Mesodermal cell (in vitro differentiated cells): Measurements from ENCODE around the gene SLC16A8.
A peak's percentile ranks its signal among the peaks of the same experiment; 100 is the strongest.

Source experiments
- H3K27ac ChIP-seq: 2 replicates; pipeline ENCODE4 v1.7.0; 2013; ENCODE audit warnings: mild to moderate bottlenecking, low read depth, low read length, moderate library complexity; ENCODE audit not compliant: severe bottlenecking
- H3K36me3 ChIP-seq: 2 replicates; pipeline ENCODE4 v1.7.1; 2013; ENCODE audit warnings: mild to moderate bottlenecking, low read length, moderate library complexity; ENCODE audit not compliant: control insufficient read depth, insufficient read depth
- H3K4me1 ChIP-seq: one replicate; pipeline ENCODE4 v1.7.1; 2013; ENCODE audit warnings: mild to moderate bottlenecking, low read length; ENCODE audit not compliant: insufficient read depth, control insufficient read depth, poor library complexity, severe bottlenecking
- H3K4me3 ChIP-seq: 2 replicates; pipeline ENCODE4 v1.7.0; 2013; ENCODE audit warnings: low read length, control low read depth, mild to moderate bottlenecking; ENCODE audit not compliant: insufficient read depth, poor library complexity, severe bottlenecking; ENCODE audit errors: extremely low read depth
- H3K9me3 ChIP-seq: 2 replicates; pipeline ENCODE4 v1.7.1; 2013; ENCODE audit warnings: mild to moderate bottlenecking, low read length, moderate library complexity; ENCODE audit not compliant: control insufficient read depth
- WGBS, 2 experiments: methylation state at CpG; one replicate each; pipeline ENCODE4 v1.1.5; 2013; ENCODE audit warnings: missing lambda C conversion rate in 2 of 2; ENCODE audit not compliant: insufficient coverage in 2 of 2; 5-methylcytosine and 5-hydroxymethylcytosine counted together

Gene SLC16A8

GRCh38 chr22:38030311-38031133 is 53.5 kb downstream of the SLC16A8 start:
- H3K4me3 ChIP-seq = no peak overlapping the region
- peak overlapping the region; percentile 29 for H3K27ac ChIP-seq
- no peaks in the 10 kb centered on the region for H3K9me3 ChIP-seq
- 84 to 85% methylated on average over 13 of the region's 16 CpGs for WGBS, 2 experiments
- no peaks in the 10 kb centered on the region for H3K36me3 ChIP-seq
- peaks cover 32% of the 10 kb centered on the region for H3K4me1 ChIP-seq

- 86 to 100% methylated on average over 3 to 5 of the region's 5 CpGs for WGBS, 2 experiments
- Histone ChIP-seq H3K27ac (no peak overlapping the region), H3K9me3 (no peaks in the 10 kb centered on the region), H3K36me3 (no peaks in the 10 kb centered on the region), H3K4me3 (no peak overlapping the region), H3K4me1 (peaks cover 26% of the 10 kb centered on the region)
Measured at GRCh38 chr22:38029901-38030300, 54.1 kb downstream of the SLC16A8 start.

- Histone ChIP-seq H3K4me1 (peaks cover 24% of the 10 kb centered on the region), H3K4me3 (no peak overlapping the region)
Measured at GRCh38 chr22:38029370-38029769, 54.6 kb downstream of the SLC16A8 start.

GRCh38 chr22:38028344-38029130 is 55.4 kb downstream of the SLC16A8 start:
- H3K4me3 ChIP-seq = no peak overlapping the region
- no peaks in the 10 kb centered on the region for H3K36me3 ChIP-seq
- peaks cover 16% of the 10 kb centered on the region for H3K4me1 ChIP-seq
- H3K27ac ChIP-seq = no peak overlapping the region
- no peaks in the 10 kb centered on the region for H3K9me3 ChIP-seq
- WGBS, 2 experiments = 87 to 95% methylated on average over 10 to 15 of the region's 15 CpGs

More at GRCh38 chr22:38029370-38029769, 54.6 kb downstream of the SLC16A8 start:
- Histone ChIP-seq H3K36me3 (no peaks in the 10 kb centered on the region), H3K9me3 (no peaks in the 10 kb centered on the region), H3K27ac (no peak overlapping the region)
